ENCODE results near the gene LARGE2. TPM values are rescaled to one million over a fixed set of nuclear protein-coding genes. Genes with fewer than 3 reads are reported as not detected.
A peak's percentile ranks its signal among the peaks of the same experiment; 100 is the strongest.

The LARGE2 gene
- total and polyA plus RNA-seq, 2 experiments from 2014 or later: 89.8 to 107 TPM

DNA sequence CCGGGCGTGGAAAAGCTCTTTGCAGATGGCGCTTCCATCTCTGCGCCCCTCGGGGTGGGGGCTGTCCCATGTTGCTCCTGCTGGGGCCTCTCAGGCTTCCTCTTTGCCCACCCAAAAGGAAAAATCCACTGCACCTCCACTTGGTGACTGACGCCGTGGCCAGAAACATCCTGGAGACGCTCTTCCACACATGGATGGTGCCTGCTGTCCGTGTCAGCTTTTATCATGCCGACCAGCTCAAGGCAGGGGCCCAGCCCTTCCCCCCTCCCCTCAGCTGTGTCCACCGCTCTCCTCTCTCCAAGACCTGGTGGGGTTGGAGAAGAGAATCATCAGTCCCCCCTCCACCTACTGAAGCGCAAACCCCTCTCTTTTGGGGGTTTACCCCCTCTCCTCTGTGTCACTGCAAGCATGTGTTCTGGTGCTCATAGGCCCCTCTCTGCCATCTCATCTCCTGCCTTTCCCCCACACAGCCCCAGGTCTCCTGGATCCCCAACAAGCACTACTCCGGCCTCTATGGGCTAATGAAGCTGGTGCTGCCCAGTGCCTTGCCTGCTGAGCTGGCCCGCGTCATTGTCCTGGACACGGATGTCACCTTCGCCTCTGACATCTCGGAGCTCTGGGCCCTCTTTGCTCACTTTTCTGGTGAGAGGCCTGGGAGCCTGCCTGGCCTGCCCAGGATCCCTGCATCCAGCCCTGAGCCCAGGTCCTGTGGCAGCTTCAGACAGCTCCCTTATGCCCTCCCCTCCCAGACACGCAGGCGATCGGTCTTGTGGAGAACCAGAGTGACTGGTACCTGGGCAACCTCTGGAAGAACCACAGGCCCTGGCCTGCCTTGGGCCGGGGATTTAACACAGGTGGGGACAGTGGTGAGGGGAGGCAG, 1.8 kb downstream of the LARGE2 start:
- Mint-ChIP-seq H3K27ac (no peak overlapping the region), H3K4me3 (peak overlapping the region; percentile 65), H3K36me3 (ENCODE audit: low read depth) (peaks cover 42% of the 10 kb centered on the region), H3K9me3 (no peaks in the 10 kb centered on the region; the same call in 2 of the 3 replicates), H3K27me3 (ENCODE audit: insufficient read depth, low read depth, poor library complexity) (peaks cover 29% of the 10 kb centered on the region), H3K4me1 (peaks cover 27% of the 10 kb centered on the region)
- no peak overlapping the region for H2AFZ ChIP-seq
- no peaks in the 10 kb centered on the region for H3K9me2 ChIP-seq (ENCODE audit: insufficient read depth)
- peaks cover 30% of the 10 kb centered on the region for H3K4me1 ChIP-seq (ENCODE audit: insufficient read depth)
- peaks cover 14% of the 10 kb centered on the region for H3F3A ChIP-seq (replicated peaks; ENCODE audit: low read depth)
- DNase-seq (ENCODE audit: low spot score) (no peak), ATAC-seq (no peak)
- H3K27me3 ChIP-seq (ENCODE audit: insufficient read depth): peaks cover 9% of the 10 kb centered on the region; the same call in 1 of the 2 replicates
- no peaks in the 10 kb centered on the region for H3K36me3 ChIP-seq (ENCODE audit: insufficient read depth)
- TF ChIP-seq POLR2AphosphoS5 (IDR thresholded peaks at IDR 0.05; ENCODE audit: low read depth) (no peak; the same call in 1 of the 2 replicates), EZH2phosphoT487 (IDR thresholded peaks at IDR 0.05; ENCODE audit: unreplicated experiment) (no peak), JUNB (IDR thresholded peaks at IDR 0.05; ENCODE audit: unreplicated experiment) (no peak), STAT1 (IDR thresholded peaks at IDR 0.05; ENCODE audit: unreplicated experiment) (no peak), CREB1 (CRISPR knock-in tag; IDR thresholded peaks at IDR 0.05; ENCODE audit: low read depth) (no peak), ZNF331 (CRISPR knock-in tag; IDR thresholded peaks at IDR 0.05; ENCODE audit: low read depth) (no peak)
- TF ChIP-seq, protein P1, sequence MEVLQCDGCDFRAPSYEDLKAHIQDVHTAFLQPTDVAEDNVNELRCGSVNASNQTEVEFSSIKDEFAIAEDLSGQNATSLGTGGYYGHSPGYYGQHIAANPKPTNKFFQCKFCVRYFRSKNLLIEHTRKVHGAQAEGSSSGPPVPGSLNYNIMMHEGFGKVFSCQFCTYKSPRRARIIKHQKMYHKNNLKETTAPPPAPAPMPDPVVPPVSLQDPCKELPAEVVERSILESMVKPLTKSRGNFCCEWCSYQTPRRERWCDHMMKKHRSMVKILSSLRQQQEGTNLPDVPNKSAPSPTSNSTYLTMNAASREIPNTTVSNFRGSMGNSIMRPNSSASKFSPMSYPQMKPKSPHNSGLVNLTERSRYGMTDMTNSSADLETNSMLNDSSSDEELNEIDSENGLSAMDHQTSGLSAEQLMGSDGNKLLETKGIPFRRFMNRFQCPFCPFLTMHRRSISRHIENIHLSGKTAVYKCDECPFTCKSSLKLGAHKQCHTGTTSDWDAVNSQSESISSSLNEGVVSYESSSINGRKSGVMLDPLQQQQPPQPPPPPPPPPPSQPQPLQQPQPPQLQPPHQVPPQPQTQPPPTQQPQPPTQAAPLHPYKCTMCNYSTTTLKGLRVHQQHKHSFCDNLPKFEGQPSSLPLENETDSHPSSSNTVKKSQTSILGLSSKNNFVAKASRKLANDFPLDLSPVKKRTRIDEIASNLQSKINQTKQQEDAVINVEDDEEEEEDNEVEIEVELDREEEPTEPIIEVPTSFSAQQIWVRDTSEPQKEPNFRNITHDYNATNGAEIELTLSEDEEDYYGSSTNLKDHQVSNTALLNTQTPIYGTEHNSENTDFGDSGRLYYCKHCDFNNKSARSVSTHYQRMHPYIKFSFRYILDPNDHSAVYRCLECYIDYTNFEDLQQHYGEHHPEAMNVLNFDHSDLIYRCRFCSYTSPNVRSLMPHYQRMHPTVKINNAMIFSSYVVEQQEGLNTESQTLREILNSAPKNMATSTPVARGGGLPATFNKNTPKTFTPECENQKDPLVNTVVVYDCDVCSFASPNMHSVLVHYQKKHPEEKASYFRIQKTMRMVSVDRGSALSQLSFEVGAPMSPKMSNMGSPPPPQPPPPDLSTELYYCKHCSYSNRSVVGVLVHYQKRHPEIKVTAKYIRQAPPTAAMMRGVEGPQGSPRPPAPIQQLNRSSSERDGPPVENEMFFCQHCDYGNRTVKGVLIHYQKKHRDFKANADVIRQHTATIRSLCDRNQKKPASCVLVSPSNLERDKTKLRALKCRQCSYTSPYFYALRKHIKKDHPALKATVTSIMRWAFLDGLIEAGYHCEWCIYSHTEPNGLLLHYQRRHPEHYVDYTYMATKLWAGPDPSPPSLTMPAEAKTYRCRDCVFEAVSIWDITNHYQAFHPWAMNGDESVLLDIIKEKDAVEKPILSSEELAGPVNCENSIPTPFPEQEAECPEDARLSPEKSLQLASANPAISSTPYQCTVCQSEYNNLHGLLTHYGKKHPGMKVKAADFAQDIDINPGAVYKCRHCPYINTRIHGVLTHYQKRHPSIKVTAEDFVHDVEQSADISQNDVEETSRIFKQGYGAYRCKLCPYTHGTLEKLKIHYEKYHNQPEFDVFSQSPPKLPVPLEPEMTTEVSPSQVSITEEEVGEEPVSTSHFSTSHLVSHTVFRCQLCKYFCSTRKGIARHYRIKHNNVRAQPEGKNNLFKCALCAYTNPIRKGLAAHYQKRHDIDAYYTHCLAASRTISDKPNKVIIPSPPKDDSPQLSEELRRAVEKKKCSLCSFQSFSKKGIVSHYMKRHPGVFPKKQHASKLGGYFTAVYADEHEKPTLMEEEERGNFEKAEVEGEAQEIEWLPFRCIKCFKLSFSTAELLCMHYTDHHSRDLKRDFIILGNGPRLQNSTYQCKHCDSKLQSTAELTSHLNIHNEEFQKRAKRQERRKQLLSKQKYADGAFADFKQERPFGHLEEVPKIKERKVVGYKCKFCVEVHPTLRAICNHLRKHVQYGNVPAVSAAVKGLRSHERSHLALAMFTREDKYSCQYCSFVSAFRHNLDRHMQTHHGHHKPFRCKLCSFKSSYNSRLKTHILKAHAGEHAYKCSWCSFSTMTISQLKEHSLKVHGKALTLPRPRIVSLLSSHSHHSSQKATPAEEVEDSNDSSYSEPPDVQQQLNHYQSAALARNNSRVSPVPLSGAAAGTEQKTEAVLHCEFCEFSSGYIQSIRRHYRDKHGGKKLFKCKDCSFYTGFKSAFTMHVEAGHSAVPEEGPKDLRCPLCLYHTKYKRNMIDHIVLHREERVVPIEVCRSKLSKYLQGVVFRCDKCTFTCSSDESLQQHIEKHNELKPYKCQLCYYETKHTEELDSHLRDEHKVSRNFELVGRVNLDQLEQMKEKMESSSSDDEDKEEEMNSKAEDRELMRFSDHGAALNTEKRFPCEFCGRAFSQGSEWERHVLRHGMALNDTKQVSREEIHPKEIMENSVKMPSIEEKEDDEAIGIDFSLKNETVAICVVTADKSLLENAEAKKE (CRISPR knock-in tag; IDR thresholded peaks at IDR 0.05): no peak
- TF ChIP-seq, protein P2, sequence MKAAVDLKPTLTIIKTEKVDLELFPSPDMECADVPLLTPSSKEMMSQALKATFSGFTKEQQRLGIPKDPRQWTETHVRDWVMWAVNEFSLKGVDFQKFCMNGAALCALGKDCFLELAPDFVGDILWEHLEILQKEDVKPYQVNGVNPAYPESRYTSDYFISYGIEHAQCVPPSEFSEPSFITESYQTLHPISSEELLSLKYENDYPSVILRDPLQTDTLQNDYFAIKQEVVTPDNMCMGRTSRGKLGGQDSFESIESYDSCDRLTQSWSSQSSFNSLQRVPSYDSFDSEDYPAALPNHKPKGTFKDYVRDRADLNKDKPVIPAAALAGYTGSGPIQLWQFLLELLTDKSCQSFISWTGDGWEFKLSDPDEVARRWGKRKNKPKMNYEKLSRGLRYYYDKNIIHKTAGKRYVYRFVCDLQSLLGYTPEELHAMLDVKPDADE (IDR thresholded peaks at IDR 0.05): no peak
- peak overlapping the region; percentile 36; the same call in 1 of the 2 replicates for H3K4me3 ChIP-seq
- peak overlapping the region; percentile 57; the same call in 1 of the 2 replicates for H3K4me2 ChIP-seq
- peaks cover 19% of the 10 kb centered on the region for H3K79me2 ChIP-seq (replicated peaks; ENCODE audit: insufficient read depth)
- H4K20me1 ChIP-seq (replicated peaks; ENCODE audit: insufficient read depth): peaks cover 6% of the 10 kb centered on the region; the same call in 1 of the 2 replicates
- H3K27ac ChIP-seq (ENCODE audit: low read depth): no peak overlapping the region
